Thyroid gland (tissue), 4 donors: ENCODE results near the gene SMC2.

ENCODE experiments used
- POLR2A ChIP-seq, 2 donors: fragments of 450-650 bp; IDR thresholded peaks; one replicate each; pipeline ENCODE4 v1.6.1; 2017; ENCODE audit warnings: antibody characterized with exemption in 2 of 2, mild to moderate bottlenecking in 2 of 2, moderate library complexity in 1 of 2
- TF ChIP-seq, protein P1 (sequence below), 6 experiments: fragments of 200-600 bp in 3 of 6; fragments of 450-650 bp in 3 of 6; sonication (generic) in 3 of 6; IDR thresholded peaks; one replicate each; pipeline ENCODE4 v1.5.1; 2016 to 2019; ENCODE audit warnings: antibody characterized with exemption in 6 of 6, mild to moderate bottlenecking in 2 of 6, inconsistent platforms in 1 of 6, moderate library complexity in 1 of 6

DNA sequence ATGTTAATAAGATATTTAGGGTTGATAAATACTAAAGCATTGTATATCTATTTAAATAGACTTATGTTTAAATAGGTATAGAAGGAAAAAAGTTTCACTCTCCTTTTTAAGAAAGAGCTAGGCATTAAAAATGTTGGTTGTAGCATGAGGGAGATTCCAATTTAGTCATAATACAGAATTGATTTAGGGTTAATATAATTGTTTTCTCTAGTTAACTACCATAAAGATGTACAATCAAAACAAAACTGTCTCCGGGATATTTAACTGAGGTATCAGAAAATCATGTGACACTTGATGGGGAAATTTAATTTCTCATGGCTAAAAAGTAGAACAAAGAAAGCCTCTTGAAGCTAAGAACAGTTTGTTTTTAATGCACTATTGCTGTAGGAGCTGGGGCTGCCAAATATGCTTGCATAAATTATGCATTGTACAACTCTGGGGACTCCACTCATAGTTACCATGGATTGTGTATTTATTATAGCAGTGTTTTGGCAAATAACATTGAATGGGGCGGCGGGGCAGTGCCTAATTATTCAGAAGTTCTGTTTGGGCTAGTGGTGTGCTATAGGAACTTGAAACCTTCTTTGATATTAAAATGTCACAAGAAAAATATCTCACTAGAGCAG, 44.2 kb downstream of the SMC2 start:
- TF ChIP-seq POLR2A (IDR thresholded peaks at IDR 0.05): no peak
- TF ChIP-seq, protein P1, sequence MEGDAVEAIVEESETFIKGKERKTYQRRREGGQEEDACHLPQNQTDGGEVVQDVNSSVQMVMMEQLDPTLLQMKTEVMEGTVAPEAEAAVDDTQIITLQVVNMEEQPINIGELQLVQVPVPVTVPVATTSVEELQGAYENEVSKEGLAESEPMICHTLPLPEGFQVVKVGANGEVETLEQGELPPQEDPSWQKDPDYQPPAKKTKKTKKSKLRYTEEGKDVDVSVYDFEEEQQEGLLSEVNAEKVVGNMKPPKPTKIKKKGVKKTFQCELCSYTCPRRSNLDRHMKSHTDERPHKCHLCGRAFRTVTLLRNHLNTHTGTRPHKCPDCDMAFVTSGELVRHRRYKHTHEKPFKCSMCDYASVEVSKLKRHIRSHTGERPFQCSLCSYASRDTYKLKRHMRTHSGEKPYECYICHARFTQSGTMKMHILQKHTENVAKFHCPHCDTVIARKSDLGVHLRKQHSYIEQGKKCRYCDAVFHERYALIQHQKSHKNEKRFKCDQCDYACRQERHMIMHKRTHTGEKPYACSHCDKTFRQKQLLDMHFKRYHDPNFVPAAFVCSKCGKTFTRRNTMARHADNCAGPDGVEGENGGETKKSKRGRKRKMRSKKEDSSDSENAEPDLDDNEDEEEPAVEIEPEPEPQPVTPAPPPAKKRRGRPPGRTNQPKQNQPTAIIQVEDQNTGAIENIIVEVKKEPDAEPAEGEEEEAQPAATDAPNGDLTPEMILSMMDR (IDR thresholded peaks at IDR 0.05): no peak
